Mucosa of descending colon (tissue), 3 donors: ENCODE results near the gene KCNB1. TPM values are rescaled to one million over a fixed set of nuclear protein-coding genes. Genes with fewer than 3 reads are reported as not detected.
"Not testable (repeated sequence)": the region's sequence is repeated elsewhere in the genome, so short reads cannot be mapped to it uniquely, and the experiment has no call there.

Experiments used
- ATAC-seq: fragments of 200-7000 bp; cut with Tn5 transposase; one replicate; pipeline ENCODE4 v1.9.1; 2020; ENCODE audit warnings: mild to moderate bottlenecking, moderate library complexity
- DNase-seq, 3 donors: peaks; one replicate each; pipeline ENCODE4 v3.0.0-alpha.2; 2020
- H3K36me3 ChIP-seq: fragments of 200-600 bp; one replicate; pipeline ENCODE4 v1.8.0; 2021; ENCODE audit warnings: low read depth, mild to moderate bottlenecking
- H3K4me1 ChIP-seq: fragments of 200-600 bp; one replicate; pipeline ENCODE4 v1.8.0; 2021; ENCODE audit warnings: low read depth, mild to moderate bottlenecking
- H3K4me3 ChIP-seq: fragments of 200-600 bp; one replicate; pipeline ENCODE4 v1.8.0; 2021; ENCODE audit warnings: mild to moderate bottlenecking
- H3K9me3 ChIP-seq: fragments of 200-600 bp; one replicate; pipeline ENCODE4 v1.8.0; 2021; ENCODE audit warnings: mild to moderate bottlenecking
- intact Hi-C, 2 donors: fragments of 100-400 bp; cut with DNase I in 1 of 2; cut with micrococcal nuclease in 1 of 2; formaldehyde crosslinking; loops; one replicate each; pipeline versions ENCODE4 v1.11.0 to v1.11.1; 2022; cut with DNase I, micrococcal nuclease
- total RNA-seq, 3 donors: library from RNA; stranded (reverse); fragmentation: NEBNext Ultra II Directional in 2 of 3; extraction: Animal tissue kit (Norgen Biotek cat#: 25700) in 2 of 3; gene quantifications; one replicate each; pipeline versions ENCODE4 v1.2.1 to v1.2.4, GENCODE V29; 2021 to 2023
- TF ChIP-seq, protein P1 (sequence below): fragments of 200-600 bp; IDR thresholded peaks from one replicate; pipeline ENCODE4 v1.8.0; 2022; ENCODE audit warnings: antibody characterized with exemption, mild to moderate bottlenecking
- donor health status: DM: no; HTN: no; CAD: no; lungs with moderate emphysema.
- donor health status: DM: no; HTN: no; CAD: no.
- donor health status: DM: no; HTN: yes; CAD: no.

KCNB1 gene
- total RNA-seq, 3 donors from 2014 or later, result 0.46 to 14.6 (median 2.3) TPM

DNA sequence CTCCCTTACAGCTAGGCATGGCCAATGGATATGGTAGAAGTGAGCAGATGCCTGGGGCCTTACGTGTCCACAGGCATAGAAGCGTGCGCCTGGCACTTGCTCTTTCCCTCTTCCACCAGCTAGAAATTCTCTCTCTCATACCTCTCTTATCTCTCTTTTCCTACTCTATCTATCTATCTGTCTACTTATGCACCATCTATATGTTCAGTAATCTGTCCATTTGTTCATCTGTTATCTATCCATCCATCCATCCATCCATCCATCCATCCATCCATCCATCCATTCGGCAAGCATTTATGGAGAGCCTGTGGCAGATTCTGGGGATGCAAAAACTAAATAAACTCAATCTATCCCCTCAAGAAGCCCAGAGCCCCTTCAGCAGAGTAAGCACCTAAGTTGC lies 70.2 kb downstream of the KCNB1 start:
- Histone ChIP-seq H3K4me3 (no peak overlapping the region), H3K36me3 (no peaks in the 10 kb centered on the region), H3K9me3 (no peaks in the 10 kb centered on the region), H3K4me1 (no peaks in the 10 kb centered on the region)
- ATAC-seq (no peak), DNase-seq (no peak)
- TF ChIP-seq, protein P1, sequence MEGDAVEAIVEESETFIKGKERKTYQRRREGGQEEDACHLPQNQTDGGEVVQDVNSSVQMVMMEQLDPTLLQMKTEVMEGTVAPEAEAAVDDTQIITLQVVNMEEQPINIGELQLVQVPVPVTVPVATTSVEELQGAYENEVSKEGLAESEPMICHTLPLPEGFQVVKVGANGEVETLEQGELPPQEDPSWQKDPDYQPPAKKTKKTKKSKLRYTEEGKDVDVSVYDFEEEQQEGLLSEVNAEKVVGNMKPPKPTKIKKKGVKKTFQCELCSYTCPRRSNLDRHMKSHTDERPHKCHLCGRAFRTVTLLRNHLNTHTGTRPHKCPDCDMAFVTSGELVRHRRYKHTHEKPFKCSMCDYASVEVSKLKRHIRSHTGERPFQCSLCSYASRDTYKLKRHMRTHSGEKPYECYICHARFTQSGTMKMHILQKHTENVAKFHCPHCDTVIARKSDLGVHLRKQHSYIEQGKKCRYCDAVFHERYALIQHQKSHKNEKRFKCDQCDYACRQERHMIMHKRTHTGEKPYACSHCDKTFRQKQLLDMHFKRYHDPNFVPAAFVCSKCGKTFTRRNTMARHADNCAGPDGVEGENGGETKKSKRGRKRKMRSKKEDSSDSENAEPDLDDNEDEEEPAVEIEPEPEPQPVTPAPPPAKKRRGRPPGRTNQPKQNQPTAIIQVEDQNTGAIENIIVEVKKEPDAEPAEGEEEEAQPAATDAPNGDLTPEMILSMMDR, result no peak
- intact Hi-C loops, result no loop called here

DNA sequence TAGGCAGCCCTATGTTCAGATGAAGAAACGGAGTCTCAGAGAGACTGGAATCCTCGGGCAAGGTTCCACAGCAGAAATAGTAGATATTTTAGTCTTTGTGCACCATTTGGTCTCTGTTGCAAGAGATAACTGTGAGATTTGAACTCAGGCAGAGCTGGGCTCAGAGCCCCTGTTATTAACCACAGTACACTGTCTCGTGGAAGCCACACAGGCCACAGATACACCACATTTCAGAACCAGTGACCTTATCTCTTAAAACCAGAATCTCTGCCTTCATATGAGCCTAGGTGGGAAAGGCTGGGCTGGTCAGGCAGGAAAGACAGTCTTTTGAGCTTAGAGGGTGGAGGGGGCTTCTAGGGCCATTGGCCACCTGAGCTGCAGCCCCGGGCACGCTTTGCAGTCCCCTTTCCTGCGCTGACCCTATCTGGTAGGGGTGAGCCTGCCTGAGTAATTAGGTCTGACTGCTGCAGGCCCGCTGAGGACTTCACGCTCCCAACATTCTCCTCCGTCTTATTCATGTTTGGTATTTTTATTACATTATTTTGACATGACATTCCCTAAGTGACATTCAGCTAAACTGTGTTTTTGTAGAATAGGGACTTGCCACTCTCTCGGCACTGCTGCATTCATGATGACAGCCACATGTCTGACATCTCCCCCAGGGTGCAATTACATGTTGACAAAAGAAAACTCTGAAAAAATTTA lies 71.1 kb downstream of the KCNB1 start:
- TF ChIP-seq, protein P1, result no peak
- H3K4me1 ChIP-seq, result no peaks in the 10 kb centered on the region
- ATAC-seq (no peak), DNase-seq (no peak)
- intact Hi-C loops, result no loop called here
- H3K4me3 ChIP-seq, result no peak overlapping the region
- H3K9me3 ChIP-seq, result no peaks in the 10 kb centered on the region
- H3K36me3 ChIP-seq, result no peaks in the 10 kb centered on the region

DNA sequence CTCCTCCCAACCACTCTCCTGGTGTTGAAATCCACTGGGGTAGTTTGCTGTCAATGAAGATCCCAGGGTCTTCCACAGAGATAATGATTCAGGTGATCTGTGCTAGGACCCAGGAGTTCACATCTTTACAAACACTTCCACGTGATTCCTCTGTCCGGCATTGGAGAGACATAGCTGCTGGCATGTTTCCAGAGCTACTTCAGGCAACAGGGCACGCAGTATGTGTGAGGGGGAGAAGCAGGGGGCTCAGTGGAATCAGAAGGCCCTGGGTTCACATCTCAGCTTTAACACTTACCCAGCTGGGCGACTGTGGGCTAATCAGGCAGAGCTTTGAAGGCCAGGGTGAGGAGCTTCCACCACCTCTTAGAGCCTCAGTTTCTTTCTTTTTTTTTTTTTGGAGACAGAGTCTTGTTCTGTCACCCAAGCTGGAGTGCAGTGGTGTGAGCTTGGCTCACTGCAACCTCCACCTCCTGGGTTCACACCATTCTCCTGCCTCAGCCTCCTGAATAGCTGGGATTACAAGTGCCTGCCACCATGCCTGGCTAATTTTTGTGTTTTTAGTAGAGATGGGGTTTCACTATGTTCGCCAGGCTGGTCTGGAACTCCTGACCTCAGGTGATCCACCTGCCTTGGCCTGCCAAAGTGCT lies 72.4 kb downstream of the KCNB1 start:
- H3K36me3 ChIP-seq, intact Hi-C loops, H3K4me1 ChIP-seq, H3K9me3 ChIP-seq, H3K4me3 ChIP-seq, ATAC-seq, DNase-seq: not testable (repeated sequence)

DNA sequence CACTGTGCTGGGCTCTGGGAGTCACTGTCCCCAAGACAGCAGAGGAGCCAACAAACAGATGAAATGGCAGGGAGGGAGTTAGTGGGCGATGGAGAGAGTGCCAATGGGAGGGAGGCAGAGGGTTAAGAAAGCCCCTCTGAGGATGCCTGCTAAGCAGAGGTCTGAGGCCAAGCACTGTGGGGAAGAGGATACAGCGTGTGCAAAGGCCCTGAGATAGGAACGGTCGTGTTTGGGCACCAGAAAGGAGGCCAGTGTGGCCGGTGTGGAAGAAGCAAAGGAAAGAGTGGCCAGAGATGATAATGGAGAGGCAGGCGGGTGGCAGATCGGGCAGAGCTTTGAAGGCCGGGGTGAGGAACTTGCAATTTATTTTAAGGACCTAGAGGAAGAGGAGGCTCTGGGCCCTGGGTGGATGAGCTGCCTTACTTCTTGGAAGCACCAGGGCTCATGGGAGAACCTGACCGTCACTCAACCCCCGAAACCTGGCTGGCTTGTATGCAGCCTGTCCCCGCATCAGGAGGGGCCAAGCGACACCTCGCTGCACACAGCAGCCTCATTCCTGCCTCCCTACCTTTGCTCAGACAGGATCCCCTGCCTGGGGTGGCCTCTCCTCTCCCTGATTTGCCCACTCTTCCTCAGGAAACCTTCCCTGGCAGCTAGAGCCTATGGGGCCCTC lies 73.0 kb downstream of the KCNB1 start:
- ATAC-seq, result no peak
- intact Hi-C loops, result no loop called here
- H3K4me1 ChIP-seq, result no peaks in the 10 kb centered on the region

DNA sequence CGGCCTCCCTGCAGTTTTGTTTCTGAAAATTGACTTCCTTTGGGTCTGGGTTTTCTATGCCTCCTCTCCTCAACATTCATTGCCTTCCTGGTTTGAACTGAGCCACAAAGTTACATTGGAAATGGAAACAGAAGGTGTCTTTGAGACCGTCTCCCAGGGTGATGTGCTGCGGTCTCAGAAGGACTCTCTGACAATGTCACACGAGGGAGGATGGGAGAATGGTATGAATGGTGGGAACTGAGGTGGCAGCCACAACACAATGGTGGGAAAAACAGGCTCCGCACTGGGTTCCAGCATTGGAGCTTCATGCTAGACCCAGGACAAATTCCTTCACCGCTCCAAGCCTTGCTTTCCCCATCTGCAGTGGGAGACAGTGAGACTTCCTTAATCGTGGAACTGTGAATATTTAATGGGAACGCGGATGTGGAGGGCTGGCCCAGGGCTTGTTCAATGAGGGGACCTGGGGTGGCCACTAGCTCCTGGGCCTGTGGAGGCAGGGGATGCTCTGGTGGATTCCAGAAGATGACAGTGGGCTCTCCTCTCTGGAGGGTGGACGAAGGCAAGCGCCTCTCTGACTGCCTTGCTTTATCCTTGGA lies 73.9 kb downstream of the KCNB1 start:
- TF ChIP-seq, protein P1, result no peak
- Histone ChIP-seq H3K9me3 (no peaks in the 10 kb centered on the region), H3K4me3 (no peak overlapping the region), H3K4me1 (no peaks in the 10 kb centered on the region), H3K36me3 (no peaks in the 10 kb centered on the region)
- intact Hi-C loops, result no loop called here
- ATAC-seq, result no peak
- DNase-seq, result no peak

More for the DNA sequence above, 73.0 kb downstream of the KCNB1 start:
- Histone ChIP-seq H3K4me3 (no peak overlapping the region), H3K9me3 (no peaks in the 10 kb centered on the region), H3K36me3 (no peaks in the 10 kb centered on the region)
- TF ChIP-seq, protein P1, result no peak
- no peak for DNase-seq

DNA sequence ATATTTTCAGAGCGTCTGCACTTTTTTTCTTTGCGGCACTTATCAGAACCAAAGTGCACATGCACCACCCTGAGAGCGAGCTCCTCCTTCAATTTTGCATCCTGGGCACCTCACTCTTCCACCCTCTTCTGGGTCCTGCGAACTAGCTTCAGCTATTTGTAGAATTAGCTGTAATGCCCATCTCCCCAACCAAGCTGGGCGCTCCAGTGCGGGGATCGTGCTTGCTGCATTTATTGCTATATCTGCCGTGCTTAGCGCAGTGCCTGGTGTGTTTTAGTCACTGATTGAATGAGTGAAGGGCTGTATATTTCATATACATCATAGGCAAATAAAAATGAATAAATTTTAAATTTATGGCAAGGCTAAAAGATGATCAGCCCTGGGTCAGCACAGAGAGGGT lies 75.8 kb downstream of the KCNB1 start:
- intact Hi-C loops, result no loop called here
- H3K4me3 ChIP-seq, result no peak overlapping the region
- no peaks in the 10 kb centered on the region for H3K4me1 ChIP-seq
- H3K9me3 ChIP-seq, result no peaks in the 10 kb centered on the region
- TF ChIP-seq, protein P1, result no peak
- no peaks in the 10 kb centered on the region for H3K36me3 ChIP-seq
- DNase-seq, result no peak
- no peak for ATAC-seq
